Measurements from ENCODE around the gene SLC35D2.
"Not testable (repeated sequence)": the region's sequence is repeated elsewhere in the genome, so short reads cannot be mapped to it uniquely, and the experiment has no call there.

Gene SLC35D2

GRCh38 chr9:96399325-96399633, 15.8 kb upstream of the SLC35D2 start:
- DNase-seq: no peak

DNA sequence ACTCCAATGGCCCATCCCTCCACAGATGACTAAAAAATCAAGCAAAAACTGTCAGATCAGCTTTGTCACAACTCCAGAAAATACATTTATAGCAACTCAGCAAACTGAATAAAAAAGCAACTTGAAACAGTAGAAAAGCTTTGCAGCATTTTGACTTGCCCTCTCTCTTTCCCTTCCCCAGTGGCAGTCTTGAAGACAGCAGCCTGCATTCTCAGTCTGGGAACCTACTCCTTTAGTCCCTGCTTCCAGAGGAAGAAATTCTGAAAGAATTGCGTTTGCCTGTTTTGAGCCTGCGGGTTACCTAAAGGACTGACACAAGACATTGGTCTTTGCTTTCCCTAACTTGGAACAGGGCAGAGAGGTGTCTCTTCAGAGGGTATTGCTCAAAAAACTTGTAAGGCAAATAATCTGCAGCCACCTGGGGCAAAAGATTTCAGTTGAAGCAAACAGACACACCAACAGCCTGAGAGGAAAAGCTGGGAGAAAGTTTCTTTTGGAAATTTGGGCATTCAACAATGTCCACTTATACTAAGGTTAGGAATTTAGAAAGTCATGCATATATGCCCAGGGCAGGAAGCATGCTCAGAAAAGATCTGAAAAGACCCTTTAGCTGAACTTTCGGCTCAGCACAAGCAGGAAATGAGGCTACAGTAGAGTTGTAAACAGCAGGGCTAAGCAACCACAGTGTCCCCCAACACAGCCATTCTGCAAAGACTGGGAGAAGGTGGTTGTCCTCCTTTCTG, 15.2 kb upstream of the SLC35D2 start:
- no peak for DNase-seq

GRCh38 chr9:96395964-96396363, 12.5 kb upstream of the SLC35D2 start:
- DNase-seq: no peak

DNA sequence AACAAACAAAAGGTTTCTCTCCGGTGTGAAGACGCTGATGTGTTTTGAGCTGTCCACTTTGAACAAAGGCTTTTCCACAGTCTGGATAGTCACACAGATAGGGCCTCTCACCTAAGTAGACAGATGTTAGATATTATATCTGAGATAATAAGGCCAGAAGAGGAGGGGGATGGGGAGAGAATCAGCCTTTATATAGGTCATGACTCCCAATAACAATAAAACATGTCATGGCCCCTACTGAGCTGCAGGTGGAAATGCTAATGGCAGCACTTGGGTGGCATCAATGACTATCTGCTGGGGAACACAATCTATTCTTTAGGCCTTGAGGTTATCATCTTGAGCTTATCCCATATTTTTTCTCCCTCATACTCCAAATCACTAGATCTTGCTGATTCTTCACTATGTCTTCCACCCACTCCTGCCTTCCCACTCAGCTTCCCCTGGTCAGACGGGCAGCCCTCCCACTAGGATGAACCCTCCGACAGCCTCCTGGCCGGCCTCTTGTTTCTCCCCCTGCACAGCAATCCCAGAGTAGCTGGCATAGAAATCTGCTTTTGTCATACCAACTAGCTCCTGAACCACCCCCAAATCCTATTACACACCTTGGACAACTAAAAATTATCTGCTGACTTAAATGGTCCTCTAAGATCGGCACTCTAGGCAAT, 11.5 kb upstream of the SLC35D2 start:
- no peak for DNase-seq

- DNase-seq: no peak
These were observed 8.8 kb upstream of the SLC35D2 start for GRCh38 chr9:96392263-96392662.

- DNase-seq: no peak
These were observed 7.7 kb upstream of the SLC35D2 start for GRCh38 chr9:96391021-96391765.

GRCh38 chr9:96388144-96388543, 4.6 kb upstream of the SLC35D2 start:
- DNase-seq: no peak

DNA sequence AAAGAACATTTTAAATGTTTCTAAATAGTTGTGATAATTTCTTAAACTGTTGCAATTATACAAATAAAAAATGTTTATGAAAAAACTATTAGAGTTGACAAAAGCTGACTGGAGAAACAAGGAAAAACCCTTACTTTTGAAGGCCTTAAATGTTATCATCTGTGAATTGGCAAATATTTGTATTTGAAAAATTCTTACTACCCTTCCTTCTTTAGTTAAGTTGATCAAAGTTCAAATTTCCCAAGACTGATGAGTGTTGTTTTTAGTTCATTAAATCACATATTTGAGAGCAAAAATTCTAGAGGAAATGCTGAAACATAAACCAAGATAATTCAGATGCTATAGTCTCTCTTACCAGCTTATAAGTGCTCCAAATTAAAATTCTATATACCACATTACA, 2.6 kb upstream of the SLC35D2 start:
- DNase-seq: no peak

GRCh38 chr9:96382839-96383164, 709 bp downstream of the SLC35D2 start:
- DNase-seq: no peak

DNA sequence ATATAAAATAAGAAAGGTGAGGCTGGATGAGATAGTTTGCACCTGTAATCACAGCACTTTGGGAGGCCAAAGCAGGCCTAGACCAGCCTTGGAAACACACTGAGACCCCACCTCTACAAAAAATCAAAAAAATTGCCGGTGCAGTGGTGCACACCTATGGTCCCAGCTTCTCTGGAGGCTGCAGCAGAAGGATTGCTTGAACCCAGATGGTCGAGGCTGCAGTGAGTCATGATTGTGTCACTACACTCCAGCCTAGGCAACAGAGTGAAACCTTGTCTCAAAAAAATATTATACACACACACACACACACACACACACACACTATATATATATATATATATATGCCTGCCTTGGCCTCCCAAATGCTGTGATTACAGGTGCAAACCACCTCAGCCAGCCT, 1.3 kb downstream of the SLC35D2 start:
- no peak for DNase-seq

GRCh38 chr9:96381696-96382095, 1.8 kb downstream of the SLC35D2 start:
- DNase-seq: no peak

DNA sequence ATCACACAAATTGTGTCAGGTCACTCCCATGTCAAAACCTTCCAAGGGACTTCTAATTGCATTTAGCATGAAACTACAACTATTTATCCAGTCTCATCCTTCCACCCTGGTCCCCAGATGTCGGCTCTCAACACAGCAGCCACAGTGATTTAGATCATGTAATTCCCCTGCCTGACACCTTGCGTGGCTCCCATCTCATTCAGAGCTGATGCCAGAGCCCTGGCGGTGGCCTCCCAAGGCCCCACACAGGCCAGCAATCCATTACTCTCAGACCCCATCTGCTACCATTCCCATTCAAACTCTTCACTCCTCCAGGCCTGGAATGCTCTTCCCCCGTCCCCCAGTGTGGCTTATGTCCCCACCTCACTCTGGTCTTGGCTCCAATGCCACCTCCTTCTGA, 2.4 kb downstream of the SLC35D2 start:
- no peak for DNase-seq

DNA sequence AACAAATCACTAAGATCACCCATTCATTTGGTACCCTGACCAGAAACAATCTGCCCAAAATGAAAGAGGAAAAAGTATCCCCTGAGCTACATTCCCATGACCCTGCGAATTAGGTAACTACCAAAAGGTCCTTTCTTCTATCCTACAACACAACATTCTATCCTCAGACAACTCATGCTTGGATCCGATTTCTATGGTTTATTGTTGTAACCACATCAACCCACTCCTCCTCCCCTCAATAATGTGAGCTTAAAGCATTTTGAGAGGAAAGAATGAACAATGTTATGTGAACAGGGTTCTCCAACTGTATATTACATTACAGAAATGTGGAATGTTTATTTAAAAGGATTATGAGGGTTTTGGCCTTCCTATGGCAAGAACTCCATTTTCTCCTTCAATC, 4.0 kb downstream of the SLC35D2 start:
- no peak for DNase-seq

- no peak for DNase-seq
These were observed 5.3 kb downstream of the SLC35D2 start for GRCh38 chr9:96378187-96378586.

- peak; percentile 6 for DNase-seq
These were observed 6.3 kb downstream of the SLC35D2 start for GRCh38 chr9:96376891-96377874.

DNA sequence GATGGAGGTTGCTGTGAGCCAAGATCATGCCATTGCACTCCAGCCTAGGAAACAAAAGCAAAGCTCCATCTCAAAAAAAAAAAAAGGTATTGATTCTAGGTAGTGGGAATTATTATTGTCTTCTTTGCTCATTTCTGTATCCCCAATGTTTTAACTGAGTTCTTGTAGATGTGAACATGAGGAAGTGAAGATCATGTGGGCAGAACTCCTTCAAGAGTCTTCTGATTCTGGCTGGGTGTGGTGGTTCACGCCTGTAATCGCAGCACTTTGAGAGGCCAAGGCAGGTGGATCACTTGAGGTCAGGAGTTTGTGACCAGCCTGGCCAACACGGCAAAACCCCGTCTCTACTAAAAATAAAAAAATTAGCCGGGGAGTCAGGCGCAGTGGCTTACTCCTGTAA, 8.0 kb downstream of the SLC35D2 start:
- DNase-seq: not testable (repeated sequence)

- DNase-seq: no peak
These were observed 15.6 kb downstream of the SLC35D2 start for GRCh38 chr9:96367943-96368342.

DNA sequence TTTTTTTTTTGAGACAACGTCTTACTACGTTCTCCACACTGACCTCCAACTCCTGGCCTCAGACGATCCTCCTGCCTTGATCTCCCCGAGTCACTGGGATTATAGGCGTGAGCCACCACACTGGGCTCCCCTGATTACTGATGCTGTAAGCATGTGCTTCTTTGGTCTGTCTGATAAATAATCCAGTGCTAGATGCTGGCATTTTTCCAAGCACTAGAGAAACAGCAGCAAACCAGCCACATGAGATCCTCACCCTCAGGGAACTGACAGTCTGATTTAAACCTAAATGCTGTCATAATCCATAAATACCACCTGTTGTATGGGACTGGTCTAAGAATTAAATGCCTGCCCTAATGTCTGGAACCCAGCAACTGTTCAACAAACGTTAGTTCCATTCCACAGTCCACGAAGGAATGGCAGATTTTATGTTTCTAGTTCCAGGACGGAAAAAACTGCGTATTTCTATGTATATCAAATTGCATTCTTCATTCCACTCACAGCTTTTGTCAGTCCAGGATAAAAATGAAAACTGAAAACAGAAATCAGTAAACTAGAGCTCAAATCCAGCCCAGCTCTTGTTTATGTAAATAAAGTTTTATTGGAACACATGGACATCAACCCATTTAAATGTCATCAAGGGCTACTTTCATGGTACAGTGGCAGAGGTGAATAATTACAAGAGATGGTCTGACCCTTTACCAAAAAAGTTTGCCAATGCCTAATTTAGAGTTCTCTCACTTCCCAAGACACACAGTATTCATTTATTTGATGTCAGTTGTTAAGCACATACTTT, 20.1 kb downstream of the SLC35D2 start:
- no peak for DNase-seq

GRCh38 chr9:96362119-96362518, 21.4 kb downstream of the SLC35D2 start:
- not testable (repeated sequence) for DNase-seq

- DNase-seq: no peak
These were observed 21.8 kb downstream of the SLC35D2 start for GRCh38 chr9:96361668-96362067.

- DNase-seq: no peak
These were observed 22.5 kb downstream of the SLC35D2 start for GRCh38 chr9:96360976-96361375.

DNA sequence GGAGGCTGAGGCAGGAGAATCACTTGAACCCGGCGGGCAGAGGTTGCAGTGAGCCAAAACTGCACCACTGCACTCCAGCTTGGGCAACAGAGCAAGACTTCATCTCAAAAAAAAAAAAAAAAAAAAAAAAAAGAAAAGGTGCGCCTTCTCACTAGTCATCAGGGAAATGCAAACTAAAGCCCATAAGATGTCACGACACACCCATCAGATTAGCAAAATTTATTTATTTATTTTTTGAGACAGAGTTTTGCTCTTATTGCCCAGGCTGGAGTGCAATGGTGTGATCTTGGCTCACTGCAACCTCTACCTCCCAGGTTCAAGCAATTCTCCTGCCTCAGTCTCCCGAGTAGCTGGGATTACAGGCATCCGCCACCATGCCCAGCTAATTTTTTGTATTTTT, 23.0 kb downstream of the SLC35D2 start:
- DNase-seq: not testable (repeated sequence)
